ENCODE results near the gene CACTIN. TPM values are rescaled to one million over a fixed set of nuclear protein-coding genes. Genes with fewer than 3 reads are reported as not detected.
"Not testable (repeated sequence)": the region's sequence is repeated elsewhere in the genome, so short reads cannot be mapped to it uniquely, and the experiment has no call there.

The CACTIN gene
- total RNA-seq, 2 experiments from 2014 or later, result 25.8 to 25.9 TPM

- Histone ChIP-seq H3K9me3 (ENCODE audit: control insufficient read depth in 1 of 2, insufficient read depth in 1 of 2, low read length in 2 of 2) (no peaks in the 10 kb centered on the region), H3K27me3 (ENCODE audit: control insufficient read depth in 1 of 2, insufficient read depth in 2 of 2, low read length in 2 of 2) (no peaks in the 10 kb centered on the region), H3K36me3 (ENCODE audit: insufficient read depth, low read length) (no peaks in the 10 kb centered on the region), H3K27ac (ENCODE audit: low read depth in 1 of 2, low read length in 2 of 2) (no peak within 1 kb of the TSS), H3K4me3 (ENCODE audit: low read length) (peak within 1 kb of the TSS; percentile 54), H3K4me1 (ENCODE audit: insufficient read depth, low read length) (peaks cover 11% of the 10 kb centered on the region)
- no peaks in the 10 kb centered on the region for H3K9me3 Mint-ChIP-seq
- ChIA-PET CTCF (interaction anchor here (1.0 to 1.7 kb wide), 2 partner anchors 29 to 40 kb away, joined by 4 to 6 read pairs; partner anchors contain the start of gene MFSD12), POLR2A (interaction anchor here (1.7 to 1.8 kb wide), 2 partner anchors 21 to 28 kb away, joined by 8 to 9 read pairs; partner anchors contain the start of genes MFSD12 and TBXA2R)
- DNase-seq (peak in 2 of 14 experiments; percentile 8 to 39), ATAC-seq (ENCODE audit: poor library complexity) (peak; percentile 17)
- peak within 1 kb of the TSS; percentile 60 for H3K4me3 Mint-ChIP-seq
- H3K27ac Mint-ChIP-seq, result no peak within 1 kb of the TSS
- H3K4me1 Mint-ChIP-seq (ENCODE audit: low read depth), result no peaks in the 10 kb centered on the region
- intact Hi-C loops (cut with DNase I, micrococcal nuclease), result loop anchor here in 1 of 2 experiments (1.0 to 5.0 kb wide), 3 partner anchors 33 to 122 kb away; partner anchors contain the start of gene TJP3
- no peak for TF ChIP-seq CTCF (IDR thresholded peaks at IDR 0.05)
- H3K27me3 Mint-ChIP-seq, result no peaks in the 10 kb centered on the region
- no peaks in the 10 kb centered on the region for H3K36me3 Mint-ChIP-seq (ENCODE audit: low read depth)
These were observed 41.1 kb downstream of the CACTIN start, which contains the start of gene GIPC3 for GRCh38 chr19:3585301-3586126. TSS of gene GIPC3 (plus strand) at chr19:3585478. CDS start at chr19:3585598, 120 bp downstream.

DNA sequence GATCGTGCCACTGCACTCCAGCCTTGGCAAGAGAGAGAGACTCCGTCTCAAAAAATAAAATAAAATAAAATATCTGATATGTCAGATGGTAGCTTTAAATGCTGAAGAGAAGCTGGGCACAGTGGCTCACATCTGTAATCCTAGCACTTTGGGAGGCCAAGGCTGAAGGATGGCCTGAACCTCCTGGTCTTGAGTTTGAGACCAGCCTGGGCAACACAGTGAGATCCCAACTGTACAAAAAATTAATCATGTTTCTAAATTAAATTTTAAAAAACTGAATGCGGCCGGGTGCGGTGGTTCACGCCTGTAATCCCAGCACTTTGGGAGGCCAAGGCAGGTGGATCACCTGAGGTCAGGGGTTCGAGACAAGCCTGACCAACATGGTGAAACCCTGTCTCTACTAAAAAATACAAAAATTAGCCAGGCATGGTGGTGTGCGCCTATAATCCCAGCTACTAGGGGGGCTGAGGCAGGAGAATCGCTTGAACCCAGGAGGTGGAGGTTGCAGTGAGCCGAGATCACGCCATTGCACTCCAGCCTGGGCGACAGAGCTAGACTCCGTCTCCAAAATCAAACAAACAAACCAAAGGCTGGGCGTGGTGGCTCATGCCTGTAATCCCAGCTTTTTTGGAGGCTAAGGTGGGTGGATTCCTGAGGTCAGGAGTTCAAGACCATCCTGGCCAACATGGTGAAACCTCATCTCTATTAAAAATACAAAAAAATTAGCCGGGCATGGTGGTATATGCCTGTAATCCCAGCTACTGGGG, 42.4 kb downstream of the CACTIN start:
- H3K36me3 ChIP-seq (ENCODE audit: insufficient read depth, low read length); H3K4me1 Mint-ChIP-seq (ENCODE audit: low read depth); H3K27me3 Mint-ChIP-seq; DNase-seq; H3K4me3 Mint-ChIP-seq; H3K9me3 Mint-ChIP-seq; H3K4me3 ChIP-seq (ENCODE audit: low read length); H3K27me3 ChIP-seq (ENCODE audit: control insufficient read depth in 1 of 2, insufficient read depth in 2 of 2, low read length in 2 of 2); H3K27ac Mint-ChIP-seq; ATAC-seq (ENCODE audit: poor library complexity); H3K36me3 Mint-ChIP-seq (ENCODE audit: low read depth); H3K9me3 ChIP-seq (ENCODE audit: control insufficient read depth in 1 of 2, insufficient read depth in 1 of 2, low read length in 2 of 2); H3K27ac ChIP-seq (ENCODE audit: low read depth in 1 of 2, low read length in 2 of 2); CTCF ChIA-PET; intact Hi-C loops (cut with DNase I, micrococcal nuclease): not testable (repeated sequence)
- H3K4me1 ChIP-seq (ENCODE audit: insufficient read depth, low read length), result peaks cover 11% of the 10 kb centered on the region
- POLR2A ChIA-PET, result interaction anchor here (1.7 to 1.8 kb wide), 2 partner anchors 23 to 27 kb away, joined by 8 to 9 read pairs; partner anchors contain the start of genes MFSD12 and TBXA2R

DNA sequence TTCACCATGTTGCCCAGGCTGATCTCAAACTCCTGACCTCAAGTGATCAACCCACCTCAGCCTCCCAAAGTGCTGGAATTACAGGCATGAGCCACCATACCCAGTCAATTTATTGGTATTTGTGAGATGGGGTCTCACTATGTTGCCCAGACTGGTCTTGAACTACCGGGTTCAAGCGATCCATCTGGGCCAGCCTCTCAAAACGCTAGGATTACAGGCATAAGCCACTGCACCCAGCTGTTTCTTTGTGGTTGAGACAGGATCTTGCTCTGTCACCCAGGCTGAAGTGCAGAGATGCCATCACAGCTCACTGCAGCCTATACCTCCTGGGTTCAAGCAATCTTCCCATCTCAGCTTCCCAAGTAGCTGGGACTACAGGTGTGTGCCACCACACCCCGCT, 44.8 kb downstream of the CACTIN start:
- H3K27me3 ChIP-seq (ENCODE audit: control insufficient read depth in 1 of 2, insufficient read depth in 2 of 2, low read length in 2 of 2); DNase-seq; POLR2A ChIA-PET; H3K4me3 ChIP-seq (ENCODE audit: low read length); H3K36me3 Mint-ChIP-seq (ENCODE audit: low read depth); ATAC-seq (ENCODE audit: poor library complexity); H3K9me3 Mint-ChIP-seq; H3K9me3 ChIP-seq (ENCODE audit: control insufficient read depth in 1 of 2, insufficient read depth in 1 of 2, low read length in 2 of 2); H3K4me3 Mint-ChIP-seq; H3K27ac ChIP-seq (ENCODE audit: low read depth in 1 of 2, low read length in 2 of 2); H3K27me3 Mint-ChIP-seq; CTCF ChIA-PET; H3K36me3 ChIP-seq (ENCODE audit: insufficient read depth, low read length); H3K27ac Mint-ChIP-seq; H3K4me1 Mint-ChIP-seq (ENCODE audit: low read depth); intact Hi-C loops (cut with DNase I, micrococcal nuclease): not testable (repeated sequence)
- peaks cover 11% of the 10 kb centered on the region for H3K4me1 ChIP-seq (ENCODE audit: insufficient read depth, low read length)
